GM21825 (cell line): Measurements from ENCODE around the gene HDAC4.
"Not testable (repeated sequence)": the region's sequence is repeated elsewhere in the genome, so short reads cannot be mapped to it uniquely, and the experiment has no call there.

Source experiments
- ATAC-seq: cut with Tn5 transposase; IDR thresholded peaks from one replicate; pipeline ENCODE4 v1.9.1; 2021; ENCODE audit warnings: mild to moderate bottlenecking, moderate library complexity; ENCODE audit not compliant: unreplicated experiment

HDAC4 gene

GRCh38 chr2:239285071-239285931, 115.5 kb downstream of the HDAC4 start:
- ATAC-seq, result no peak

GRCh38 chr2:239283961-239284795, 116.6 kb downstream of the HDAC4 start:
- no peak for ATAC-seq

GRCh38 chr2:239283288-239283945, 117.4 kb downstream of the HDAC4 start:
- no peak for ATAC-seq

- no peak for ATAC-seq
Measured at GRCh38 chr2:239282448-239283287, 118.2 kb downstream of the HDAC4 start.

GRCh38 chr2:239280296-239281017, 120.4 kb downstream of the HDAC4 start:
- ATAC-seq, result not testable (repeated sequence)

GRCh38 chr2:239279508-239280295, 121.1 kb downstream of the HDAC4 start:
- no peak for ATAC-seq

DNA sequence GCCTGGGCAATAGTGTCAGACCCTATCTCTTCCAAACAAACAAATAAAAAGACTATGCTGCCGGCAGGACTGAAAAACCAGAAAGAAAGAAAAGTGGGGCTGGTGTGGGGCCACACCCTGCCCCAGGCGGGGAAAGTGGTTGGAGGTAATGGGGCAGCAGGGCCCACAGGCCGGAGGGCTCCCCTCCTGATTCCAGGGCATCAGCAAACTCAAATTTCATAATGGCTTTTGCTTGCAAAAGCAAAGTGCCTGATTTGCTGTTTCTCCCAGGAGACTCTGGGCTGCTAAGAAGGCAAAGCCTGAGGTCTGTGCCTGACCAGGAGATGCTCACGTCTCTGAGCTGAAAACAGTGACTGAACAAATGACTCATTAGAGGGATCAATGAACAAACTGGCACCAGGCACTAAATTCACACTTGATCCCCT, 121.9 kb downstream of the HDAC4 start:
- ATAC-seq, result no peak

DNA sequence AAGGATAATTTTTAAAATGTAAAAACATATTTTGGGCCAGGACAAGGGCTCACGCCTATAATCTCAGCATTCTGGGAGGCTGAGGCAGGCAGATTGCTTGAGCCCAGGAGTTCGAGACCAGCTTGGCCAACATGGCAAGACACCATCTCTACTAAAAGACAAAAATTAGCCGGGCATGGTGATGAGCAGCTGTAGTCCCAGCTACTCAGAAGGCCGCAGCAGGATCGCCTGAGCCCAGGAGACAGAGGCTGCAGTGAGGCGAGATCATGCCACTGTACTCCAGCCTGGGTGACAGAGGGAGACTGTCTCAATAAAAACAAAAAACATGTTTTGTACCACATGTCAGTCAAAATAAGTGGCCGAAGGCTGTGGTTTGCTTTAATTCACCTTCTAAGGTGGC, 122.5 kb downstream of the HDAC4 start:
- no peak for ATAC-seq

DNA sequence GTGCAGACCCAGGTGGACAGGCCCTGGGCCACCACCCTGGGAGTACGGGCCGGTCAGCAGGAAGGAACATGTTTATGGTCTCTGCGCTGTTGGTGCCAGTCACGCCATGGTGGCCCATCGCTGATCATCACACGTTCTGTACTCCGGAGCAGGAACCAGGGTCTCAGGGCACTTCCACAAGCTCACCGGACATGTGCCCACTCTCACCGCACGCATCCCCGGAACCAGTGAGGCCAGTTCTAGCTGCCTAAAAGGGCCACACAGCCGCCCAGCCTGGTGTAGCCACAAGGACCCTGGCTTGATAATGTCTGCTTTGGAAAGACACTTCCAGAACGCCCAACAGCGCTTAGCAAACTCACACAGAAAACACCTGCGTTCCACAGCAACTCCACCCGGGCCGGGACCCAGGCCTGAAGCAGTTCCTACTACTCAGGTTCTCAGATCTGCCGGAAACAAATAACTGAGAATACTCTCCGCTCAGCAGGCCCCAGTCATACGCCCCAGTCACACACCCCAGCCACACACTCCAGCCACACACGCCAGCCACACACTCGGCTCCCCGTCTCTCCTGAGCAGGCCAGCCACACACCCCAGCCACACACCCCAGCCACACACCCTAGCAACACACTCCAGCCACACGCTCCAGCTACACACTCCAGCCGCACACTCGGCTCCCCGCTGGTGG, 123.3 kb downstream of the HDAC4 start:
- no peak for ATAC-seq

GRCh38 chr2:239276851-239277250, 124.0 kb downstream of the HDAC4 start:
- no peak for ATAC-seq

GRCh38 chr2:239275847-239276831, 124.7 kb downstream of the HDAC4 start:
- no peak for ATAC-seq

DNA sequence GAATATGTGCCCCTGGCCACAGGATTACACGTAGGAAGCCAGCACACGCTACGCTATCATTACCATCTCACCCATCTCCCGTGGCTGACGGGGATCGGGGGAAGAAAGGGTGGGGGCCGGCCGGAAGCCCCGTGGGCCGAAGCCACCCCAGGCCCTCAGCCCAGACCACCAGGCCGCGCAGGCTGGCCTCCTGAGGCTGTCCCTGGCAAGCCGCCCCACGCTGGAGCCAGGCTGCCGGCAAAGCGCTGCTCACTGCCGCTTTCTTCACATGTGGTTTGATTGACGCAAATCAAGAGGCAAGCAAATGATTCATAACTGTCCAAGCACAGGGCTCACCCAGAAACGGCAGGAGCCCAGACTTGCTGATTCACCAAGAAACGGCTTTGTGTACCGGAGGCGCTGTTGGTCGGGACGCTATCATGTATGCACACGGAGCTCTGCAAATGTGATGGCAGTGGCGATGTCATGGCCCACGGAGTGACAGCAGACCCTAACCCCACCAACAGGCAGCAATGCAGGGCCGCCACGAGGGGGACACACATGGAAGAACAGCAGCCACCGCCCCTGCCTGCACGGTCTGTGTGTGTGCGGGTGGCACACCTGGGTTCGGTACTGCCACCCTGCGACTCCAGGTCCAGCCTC, 125.7 kb downstream of the HDAC4 start:
- no peak for ATAC-seq

DNA sequence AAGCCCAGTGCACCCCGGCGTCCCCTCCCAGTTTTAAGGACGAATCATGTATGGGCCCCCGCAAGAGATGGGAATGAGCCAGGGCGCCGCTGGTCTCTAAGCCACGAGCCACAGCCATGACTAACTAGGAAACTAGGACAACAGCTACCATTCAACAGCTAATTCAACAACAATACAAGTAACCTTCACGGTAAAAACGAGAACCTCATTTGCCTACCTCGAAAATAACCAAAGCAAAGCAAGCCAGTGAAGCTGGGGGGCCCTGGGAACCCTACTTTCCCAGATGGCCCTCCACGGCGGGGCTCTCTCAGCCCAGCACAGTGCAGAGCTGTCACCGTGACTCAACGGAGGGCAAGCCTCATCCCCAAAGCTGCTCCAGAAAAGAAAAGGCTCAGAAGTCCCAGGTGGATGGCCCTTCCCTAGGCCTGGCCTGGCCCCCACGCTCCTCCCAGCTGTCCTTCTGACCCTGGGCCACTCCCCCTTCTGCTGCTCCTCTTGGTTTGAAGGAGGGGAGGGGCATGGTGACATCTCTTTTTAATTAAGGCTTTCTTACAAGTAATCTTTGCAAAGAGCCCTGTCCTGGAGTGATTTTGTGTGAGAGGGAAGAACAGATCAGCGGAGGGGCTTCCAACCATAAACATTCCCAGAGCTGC, 126.3 kb downstream of the HDAC4 start:
- ATAC-seq, result no peak

- no peak for ATAC-seq
Measured at GRCh38 chr2:239273280-239274234, 127.3 kb downstream of the HDAC4 start.

GRCh38 chr2:239272626-239273025, 128.2 kb downstream of the HDAC4 start:
- no peak for ATAC-seq
